OCI-LY7 (cell line): ENCODE results near the gene G6PC1. TPM values are rescaled to one million over a fixed set of nuclear protein-coding genes. Genes with fewer than 3 reads are reported as not detected.
A peak's percentile ranks its signal among the peaks of the same experiment; 100 is the strongest.
"Not testable (repeated sequence)": the region's sequence is repeated elsewhere in the genome, so short reads cannot be mapped to it uniquely, and the experiment has no call there.

Experiments
- Bru-seq: library from RNA; stranded (reverse); fragments of 400-500 nt; gene quantifications from one replicate; lab custom pipeline; 2021; lab: Mats Ljungman, UMichigan
- BruChase-seq, 2 experiments: library from RNA; stranded (reverse); fragments of 400-500 nt; gene quantifications; one replicate each; lab custom pipeline; 2021; lab: Mats Ljungman, UMichigan
- BruUV-seq: library from RNA; stranded (reverse); fragments of 400-500 nt; replicated peaks from 2 replicates; lab custom pipeline; 2021; lab: Mats Ljungman, UMichigan
- CTCF ChIA-PET: fragments of 300-600 bp; sonication (Branson Sonifier 250); formaldehyde crosslinking; loops from one replicate; lab custom pipeline; 2022; ENCODE audit warnings: antibody characterized with exemption; ENCODE audit not compliant: unreplicated experiment; lab: Charles Lee
- POLR2A ChIA-PET: fragments of 300-600 bp; sonication (Branson Sonifier 250); formaldehyde crosslinking; loops from one replicate; lab custom pipeline; 2022; ENCODE audit warnings: antibody characterized with exemption; lab: Charles Lee
- DNase-seq: peaks from one replicate; pipeline ENCODE4 v3.0.0-alpha.2; 2015; ENCODE audit warnings: low spot score
- H2AFZ ChIP-seq: fragments of 200-600 bp; sonication (generic), shearing (Covaris generic); 2 replicates; pipeline ENCODE4 v1.6.1; 2014; ENCODE audit warnings: mild to moderate bottlenecking, antibody characterized with exemption, low read length, moderate library complexity
- H3K27ac ChIP-seq: fragments of 200-600 bp; sonication (generic); 2 replicates; pipeline ENCODE4 v1.5.1; 2014; ENCODE audit warnings: mixed run types, low read depth, mild to moderate bottlenecking, moderate library complexity, low read length, inconsistent platforms; ENCODE audit not compliant: poor library complexity, severe bottlenecking
- H3K36me3 ChIP-seq: fragments of 200-600 bp; sonication (generic); 2 replicates; pipeline ENCODE4 v1.6.1; 2014; ENCODE audit warnings: mild to moderate bottlenecking, antibody characterized with exemption, low read length, moderate library complexity, mixed read lengths; ENCODE audit not compliant: insufficient read depth
- H3K4me1 ChIP-seq: fragments of 200-600 bp; sonication (generic); 2 replicates; pipeline ENCODE4 v1.5.1; 2014; ENCODE audit warnings: mild to moderate bottlenecking, low read length; ENCODE audit not compliant: insufficient read depth, poor library complexity, severe bottlenecking
- H3K4me2 ChIP-seq: fragments of 200-600 bp; sonication (generic); 2 replicates; pipeline ENCODE4 v1.6.1; 2014; ENCODE audit warnings: mild to moderate bottlenecking, low read length
- H3K4me3 ChIP-seq: fragments of 200-600 bp; sonication (generic); 2 replicates; pipeline ENCODE4 v1.5.1; 2014; ENCODE audit warnings: mild to moderate bottlenecking, low read depth, low read length; ENCODE audit not compliant: poor library complexity, severe bottlenecking
- H3K79me2 ChIP-seq: fragments of 200-600 bp; sonication (generic); 2 replicates; pipeline ENCODE4 v1.6.1; 2016; ENCODE audit warnings: low read depth, mild to moderate bottlenecking, low read length, moderate library complexity, mixed read lengths; ENCODE audit not compliant: insufficient read depth
- H3K9me2 ChIP-seq: fragments of 200-600 bp; sonication (generic); 2 replicates; pipeline ENCODE4 v1.6.1; 2016; ENCODE audit warnings: mild to moderate bottlenecking, low read length, mixed read lengths; ENCODE audit not compliant: insufficient read depth
- H3K9me3 ChIP-seq: fragments of 200-600 bp; sonication (generic); 2 replicates; pipeline ENCODE4 v1.6.1; 2014; ENCODE audit warnings: mild to moderate bottlenecking, mixed run types, low read length, mixed read lengths
- H4K20me1 ChIP-seq: fragments of 200-600 bp; sonication (generic); 2 replicates; pipeline ENCODE4 v1.6.1; 2014; ENCODE audit warnings: mild to moderate bottlenecking, antibody characterized with exemption, low read length, moderate library complexity, mixed read lengths; ENCODE audit not compliant: insufficient read depth
- CTCF ChIP-seq: fragments of 200-600 bp; sonication (generic); conservative IDR thresholded peaks from 2 replicates; pipeline ENCODE4 v1.5.1; 2014; ENCODE audit warnings: mild to moderate bottlenecking, antibody characterized with exemption, low read length, moderate library complexity, mixed read lengths
- EZH2phosphoT487 ChIP-seq: fragments of 200-600 bp; sonication (generic); IDR thresholded peaks from 2 replicates; pipeline ENCODE4 v1.6.1; 2018; ENCODE audit warnings: low read depth, borderline replicate concordance, mild to moderate bottlenecking, mixed run types, antibody characterized with exemption, low read length, moderate library complexity, mixed read lengths
- intact Hi-C: fragments of 100-400 bp; cut with micrococcal nuclease; formaldehyde crosslinking; loops from one replicate; pipeline ENCODE4 v1.10.0; 2022; ENCODE audit not compliant: unreplicated experiment
- long read RNA-seq: library from polyadenylated mRNA; stranded (forward); transcript quantifications from one replicate; pipeline ENCODE4 v2.0.0, GENCODE V29; 2022
- total RNA-seq, 2 experiments: library from RNA; depleted of rRNA in 1 of 2; stranded (reverse); fragments of >200 nt in 1 of 2; shearing (Covaris generic) in 1 of 2; gene quantifications; 2 replicates each; pipeline ENCODE4 v1.2.3, GENCODE V29; 2014 to 2022

The G6PC1 gene
- 0.85 and 1.1 TPM in 2 replicates for total RNA-seq (2014; rRNA removed; shearing (Covaris generic))
- total RNA-seq (2022) = 1.9 and 2.6 TPM in 2 replicates
- percentile 36 among the genes with signal in this experiment for Bru-seq, nascent RNA
- BruChase-seq, experiment 1, labeled RNA remaining after a 6-hour chase = percentile 31 among the genes with signal in this experiment
- BruChase-seq, experiment 2, labeled RNA remaining after a 2-hour chase = percentile 31 among the genes with signal in this experiment
- long read RNA-seq, partial matches to known transcripts = 0 of 1 reads
- long read RNA-seq, other reads (novel, unspliced or antisense) = 1 of 1 reads

GRCh38 chr17:42900460-42901331 is at the start of gene G6PC1:
Gene G6PC1, plus strand, starts transcription at chr17:42900799. Its CDS starts 78 bp downstream, at chr17:42900877.
- Histone ChIP-seq H3K9me3 (no peaks in the 10 kb centered on the region), H3K36me3 (no peaks in the 10 kb centered on the region), H3K4me1 (no peaks in the 10 kb centered on the region), H3K4me3 (no peak within 1 kb of the TSS), H3K79me2 (no peaks in the 10 kb centered on the region), H3K4me2 (no peak within 1 kb of the TSS), H2AFZ (no peak within 1 kb of the TSS), H4K20me1 (no peaks in the 10 kb centered on the region), H3K9me2 (no peaks in the 10 kb centered on the region), H3K27ac (no peak within 1 kb of the TSS)
- BruUV-seq = no TSS peak
- DNase-seq = no peak
- intact Hi-C loops = no loop called here
- TF ChIP-seq CTCF = no peak
- TF ChIP-seq EZH2phosphoT487 = no peak
- ChIA-PET POLR2A (interaction anchor here (0.6 to 0.7 kb wide), 2 partner anchors 11 to 158 kb away, joined by 3 to 5 read pairs; no protein-coding TSS in a partner anchor), CTCF (no interaction called here)

GRCh38 chr17:42850954-42851353 is 49.6 kb upstream of the G6PC1 start, which contains the start of gene AOC3:
Gene AOC3, plus strand, starts transcription at chr17:42851199. Its CDS starts 145 bp downstream, at chr17:42851344.
- BruUV-seq = no TSS peak
- Histone ChIP-seq H3K4me1 (peaks cover 14% of the 10 kb centered on the region), H3K36me3 (peaks cover 3% of the 10 kb centered on the region; the same call in 1 of the 2 replicates), H3K4me2 (no peak within 1 kb of the TSS), H3K9me2 (no peaks in the 10 kb centered on the region), H3K9me3 (no peaks in the 10 kb centered on the region), H2AFZ (no peak within 1 kb of the TSS), H3K79me2 (no peaks in the 10 kb centered on the region), H3K4me3 (no peak within 1 kb of the TSS), H3K27ac (no peak within 1 kb of the TSS), H4K20me1 (no peaks in the 10 kb centered on the region)
- POLR2A ChIA-PET = no interaction called here
- no peak for DNase-seq
- TF ChIP-seq EZH2phosphoT487 (no peak), CTCF (no peak)
- CTCF ChIA-PET = no interaction called here
- intact Hi-C loops = no loop called here

- intact Hi-C loops, CTCF ChIA-PET, H4K20me1 ChIP-seq, DNase-seq, BruUV-seq, H3K4me2 ChIP-seq, H3K36me3 ChIP-seq, H3K4me3 ChIP-seq, H3K79me2 ChIP-seq, H2AFZ ChIP-seq, H3K9me3 ChIP-seq, POLR2A ChIA-PET, H3K27ac ChIP-seq, H3K9me2 ChIP-seq: not testable (repeated sequence)
- peaks cover 14% of the 10 kb centered on the region for H3K4me1 ChIP-seq
Measured at GRCh38 chr17:42851371-42852240, 49.0 kb upstream of the G6PC1 start.
